Measurements from ENCODE around the gene PASK.
"Not testable (repeated sequence)": the region's sequence is repeated elsewhere in the genome, so short reads cannot be mapped to it uniquely, and the experiment has no call there.

Gene PASK

DNA sequence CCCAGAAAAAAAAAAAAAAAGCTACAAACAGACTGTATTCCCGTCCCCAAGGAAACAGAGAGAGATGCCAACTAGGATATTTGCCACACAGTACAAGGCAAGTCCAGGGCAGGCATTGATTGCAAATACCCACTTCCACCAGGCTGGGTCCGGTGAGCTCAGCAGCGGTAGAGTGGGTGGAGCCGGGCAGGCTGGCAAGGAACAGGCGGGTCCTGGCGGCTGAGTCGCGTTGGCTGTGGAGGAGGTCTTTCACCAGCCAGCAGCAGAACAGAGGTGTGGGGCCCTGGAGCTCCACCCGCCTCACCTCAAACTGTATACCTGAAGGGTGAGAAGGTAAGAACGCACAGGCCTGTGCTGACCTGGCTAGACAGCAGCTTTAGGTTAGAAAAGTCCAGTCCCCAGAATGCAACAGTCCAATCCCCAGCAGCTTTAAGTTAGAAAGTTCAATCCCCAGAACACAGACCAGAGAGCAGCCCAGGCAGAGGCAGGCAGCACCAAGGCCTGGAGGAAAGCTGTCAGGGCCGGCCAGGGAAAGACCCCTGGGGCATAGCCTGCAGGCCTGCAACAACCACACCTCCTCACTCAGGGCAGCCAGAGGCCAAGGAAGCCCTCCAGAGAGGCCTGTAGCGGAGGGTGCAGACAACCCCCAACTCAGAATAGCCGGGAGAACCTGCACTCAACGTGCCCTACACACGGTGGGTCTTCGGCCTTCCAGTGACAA is 25.3 kb downstream of the PASK start:
- peak; percentile 27 for DNase-seq

DNA sequence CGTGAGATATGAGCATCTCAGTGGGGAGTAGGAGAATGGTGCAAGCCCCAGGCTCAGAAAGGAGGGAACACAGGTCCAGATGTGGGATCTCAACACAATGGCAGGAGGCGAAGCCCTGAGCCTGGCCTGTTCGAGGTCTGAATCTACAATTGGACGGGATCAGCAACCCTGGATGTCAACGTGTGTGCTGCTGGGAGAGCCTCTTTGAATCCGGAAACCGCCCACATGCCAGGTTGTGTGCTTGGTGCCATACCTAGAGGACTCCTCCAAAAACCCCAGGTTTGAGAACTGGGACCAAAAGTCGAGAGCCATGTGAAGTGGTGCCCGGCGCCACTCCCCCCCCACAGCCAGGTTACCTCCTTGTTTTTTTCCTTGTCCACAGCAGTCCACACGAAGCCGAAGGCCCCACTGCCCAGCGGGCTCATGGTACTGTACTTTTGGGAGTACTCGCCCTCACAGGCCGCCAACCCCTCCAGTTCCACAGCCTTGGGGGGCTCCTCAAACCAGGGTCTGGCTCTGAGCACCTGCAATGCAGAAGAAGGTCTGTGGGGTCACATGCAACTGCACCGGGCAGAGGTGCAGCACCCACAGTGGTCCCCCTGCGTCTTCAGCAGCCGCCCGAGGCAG is 26.8 kb downstream of the PASK start:
- no peak for DNase-seq

DNA sequence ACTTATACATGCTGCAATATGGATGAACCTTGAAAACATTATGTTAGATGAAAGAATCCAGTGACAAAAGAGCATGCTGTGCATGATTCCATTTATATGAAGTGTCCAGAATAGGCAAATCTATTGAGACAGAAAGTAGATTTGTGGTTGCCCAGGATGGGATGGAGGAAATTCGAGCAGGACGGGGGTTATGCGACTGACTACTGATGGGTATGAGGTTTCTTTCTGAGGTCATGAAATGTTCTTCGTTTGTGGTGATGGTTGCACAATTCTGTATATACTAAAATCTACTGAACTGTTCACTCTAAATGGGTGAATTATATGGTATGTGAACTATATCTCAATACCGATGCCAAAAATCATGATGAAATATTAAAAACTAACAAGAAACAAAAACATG is 28.3 kb downstream of the PASK start:
- no peak for DNase-seq

DNA sequence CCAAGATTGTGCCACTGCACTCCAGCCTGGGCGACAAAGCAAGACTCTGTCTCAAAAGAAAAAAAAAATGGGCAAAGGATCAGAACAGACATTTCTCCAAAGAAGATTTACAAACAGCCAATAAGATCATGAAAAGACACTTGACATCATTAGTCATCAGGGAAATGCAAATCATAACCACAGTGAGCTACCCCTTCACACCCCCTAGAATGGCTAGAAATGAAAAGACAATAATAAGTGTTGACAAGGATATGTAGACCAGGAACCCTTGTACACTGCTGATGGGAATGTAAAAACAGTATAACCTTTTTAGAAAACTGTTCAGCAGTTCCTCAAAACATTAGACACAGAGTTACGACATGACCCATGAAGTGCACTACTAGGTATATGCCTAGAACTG is 28.8 kb downstream of the PASK start:
- no peak for DNase-seq

DNA sequence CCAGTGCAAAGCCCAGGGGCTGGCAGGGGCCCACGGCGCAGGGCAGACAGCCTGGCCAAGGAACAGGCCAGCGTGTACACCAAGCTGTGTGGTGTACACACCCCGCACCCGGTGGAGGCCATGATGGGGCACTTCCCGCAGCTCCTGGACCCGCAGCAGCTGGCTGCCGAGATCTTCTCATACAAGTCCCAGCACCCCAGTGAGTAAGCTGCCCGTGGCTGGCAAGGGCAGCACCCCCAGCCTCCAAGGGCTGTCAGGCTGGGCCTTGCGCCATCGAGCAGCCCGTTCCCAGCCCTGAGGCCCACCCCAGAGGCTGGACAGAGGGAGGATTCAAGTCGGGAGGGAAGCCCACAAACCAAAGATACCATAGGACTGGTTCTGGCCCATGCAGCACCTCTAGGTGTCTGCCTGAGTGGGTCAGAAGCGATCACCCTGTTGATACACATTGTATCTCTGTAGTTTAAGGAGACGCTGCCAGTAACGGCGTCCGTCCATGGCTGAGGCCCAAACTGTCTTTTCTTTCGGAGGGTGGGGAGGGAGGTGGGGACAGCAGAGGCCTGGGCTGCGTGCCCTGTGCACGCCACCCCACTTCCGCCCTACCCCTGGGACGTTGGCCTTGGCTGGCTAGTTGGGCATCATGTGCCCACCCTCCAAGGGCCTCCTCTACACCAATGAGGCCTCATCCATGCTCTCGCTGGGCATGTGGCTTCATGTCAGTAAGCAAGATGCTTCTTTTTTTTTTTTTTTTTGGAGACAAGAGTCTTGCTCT is 30.4 kb downstream of the PASK start:
- DNase-seq: no peak

DNA sequence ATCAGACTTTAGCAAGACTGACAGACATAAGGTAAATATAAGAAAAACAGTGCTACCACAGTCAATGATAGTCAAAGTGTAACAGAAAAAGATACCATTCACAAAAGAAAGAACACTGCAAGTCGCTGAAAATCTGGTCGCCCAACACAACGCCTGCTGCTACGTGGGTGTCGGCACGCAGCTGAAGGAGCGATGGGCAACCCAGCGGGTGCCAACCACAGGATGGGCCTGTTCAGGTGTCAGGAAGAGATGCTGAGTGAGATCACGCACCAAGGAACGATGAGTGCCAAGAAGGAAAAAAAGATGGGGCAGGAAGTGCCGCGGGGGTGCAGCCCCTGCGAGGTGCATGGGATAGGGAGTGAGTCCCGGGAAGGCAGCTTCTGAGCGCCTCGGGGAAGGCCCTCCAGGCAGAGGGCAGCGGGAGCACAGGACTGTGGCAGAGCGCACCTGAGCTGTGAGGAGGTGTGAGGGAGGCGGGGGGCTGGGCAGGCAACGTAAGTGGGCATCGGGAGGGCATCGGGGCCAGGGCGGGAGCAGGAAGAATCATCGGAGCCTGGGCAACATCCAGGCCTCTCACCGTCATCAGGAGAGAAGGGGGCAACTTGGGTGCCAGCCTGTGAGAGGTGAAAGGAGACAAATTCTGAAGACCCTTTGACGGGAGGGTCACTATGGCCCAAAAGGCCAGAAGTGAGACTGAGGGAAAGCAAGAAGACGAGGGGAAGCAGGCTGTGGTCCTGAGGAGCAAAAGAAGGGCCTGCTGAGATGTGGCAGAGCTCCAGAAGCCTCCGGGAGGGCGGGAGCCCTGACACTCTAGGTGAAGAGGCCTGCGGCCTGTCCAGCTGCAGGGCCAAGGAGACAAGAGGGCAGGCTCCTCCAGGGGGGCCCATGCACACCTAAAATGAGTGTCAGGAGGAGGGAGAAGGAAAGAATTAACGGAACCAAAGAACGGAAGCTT is 32.4 kb downstream of the PASK start:
- no peak for DNase-seq

DNA sequence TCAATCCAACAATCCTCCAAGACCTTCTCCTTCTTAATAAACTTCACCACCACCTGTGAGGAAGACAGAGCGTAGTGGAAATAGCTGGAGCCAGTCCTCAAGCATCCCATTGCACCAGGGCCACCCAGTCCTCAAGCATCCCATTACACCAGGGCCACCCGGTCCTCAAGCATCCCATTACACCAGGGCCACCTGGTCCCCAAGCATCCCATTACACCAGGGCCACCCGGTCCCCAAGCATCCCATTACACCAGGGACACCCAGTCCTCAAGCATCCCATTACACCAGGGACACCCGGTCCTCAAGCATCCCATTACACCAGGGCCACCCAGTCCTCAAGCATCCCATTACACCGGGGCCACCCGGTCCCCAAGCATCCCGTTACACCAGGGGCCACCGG is 33.9 kb downstream of the PASK start:
- no peak for DNase-seq

DNA sequence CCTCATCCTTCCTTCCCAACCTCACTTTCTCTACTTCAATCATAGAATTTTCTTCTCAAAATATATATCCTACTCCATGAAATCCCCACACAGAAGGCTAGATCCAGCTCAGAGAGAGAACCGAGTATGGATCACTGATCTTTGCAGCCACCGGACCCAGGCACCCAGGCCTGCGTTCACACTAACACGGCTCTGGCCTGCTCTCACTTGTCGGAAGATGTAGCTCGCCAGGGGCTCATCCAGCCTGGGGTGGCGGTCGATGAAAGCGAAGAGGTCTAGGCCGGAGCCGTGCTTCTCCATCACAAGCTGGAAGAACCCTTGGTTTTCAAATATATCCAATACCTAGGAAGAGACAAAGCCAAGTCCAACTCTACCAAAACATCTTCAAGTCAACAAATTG is 34.4 kb downstream of the PASK start:
- no peak for DNase-seq

DNA sequence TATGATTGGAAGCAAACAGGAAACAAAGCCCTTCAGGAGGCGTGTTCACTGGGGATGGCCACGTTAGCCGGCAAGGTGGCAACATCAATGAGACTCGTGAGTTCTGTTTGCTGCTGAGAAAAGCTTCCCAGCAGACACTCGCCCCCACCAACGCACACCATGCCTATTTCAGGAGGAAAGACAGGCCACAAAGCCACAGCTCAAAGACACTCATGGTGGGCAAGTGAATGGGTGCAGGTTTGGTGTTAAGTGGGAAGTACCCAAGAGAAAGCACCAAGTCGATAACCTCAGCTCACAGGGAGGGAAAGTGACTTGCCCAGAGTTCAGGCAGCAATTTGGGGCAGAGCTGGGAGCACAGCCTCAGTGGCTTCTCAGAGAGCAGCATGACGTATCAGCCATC is 36.7 kb downstream of the PASK start:
- peak; percentile 36 for DNase-seq

DNA sequence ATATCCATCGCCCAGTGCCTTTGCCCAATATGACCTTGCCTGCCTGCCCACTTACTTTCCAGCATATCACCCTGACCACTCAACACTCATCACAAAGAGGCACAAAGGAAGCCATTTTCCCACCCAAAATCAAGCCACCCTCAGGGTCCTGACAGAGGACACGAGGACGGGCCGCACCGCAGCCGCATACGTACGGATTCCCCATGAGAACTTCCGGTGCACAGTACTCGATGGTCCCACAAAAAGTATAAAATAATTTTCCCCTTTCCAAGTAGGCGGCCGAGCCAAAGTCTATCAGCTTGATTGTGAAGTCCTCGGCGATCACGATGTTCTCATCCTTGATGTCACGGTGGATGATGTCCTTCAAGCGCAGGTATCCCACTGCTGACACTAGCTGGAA is 37.2 kb downstream of the PASK start:
- DNase-seq: no peak

DNA sequence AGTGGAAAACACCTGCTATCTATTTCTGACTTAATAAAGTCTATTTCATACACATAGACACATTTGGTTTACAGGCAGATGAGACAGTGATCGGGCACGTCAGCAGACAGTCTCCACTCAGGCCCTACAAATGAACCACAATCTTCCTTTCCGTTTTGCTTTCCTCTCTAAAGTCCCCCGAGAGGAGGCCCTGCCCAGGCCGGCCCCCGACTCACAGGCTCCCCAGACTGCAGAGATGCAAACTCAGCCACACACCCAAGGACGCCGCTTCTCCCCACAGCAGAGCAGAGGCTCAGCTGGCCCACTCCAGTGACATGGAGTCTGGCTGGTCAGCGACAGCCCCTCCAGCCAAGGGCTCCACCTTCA is 37.8 kb downstream of the PASK start:
- DNase-seq: peak; percentile 30

DNA sequence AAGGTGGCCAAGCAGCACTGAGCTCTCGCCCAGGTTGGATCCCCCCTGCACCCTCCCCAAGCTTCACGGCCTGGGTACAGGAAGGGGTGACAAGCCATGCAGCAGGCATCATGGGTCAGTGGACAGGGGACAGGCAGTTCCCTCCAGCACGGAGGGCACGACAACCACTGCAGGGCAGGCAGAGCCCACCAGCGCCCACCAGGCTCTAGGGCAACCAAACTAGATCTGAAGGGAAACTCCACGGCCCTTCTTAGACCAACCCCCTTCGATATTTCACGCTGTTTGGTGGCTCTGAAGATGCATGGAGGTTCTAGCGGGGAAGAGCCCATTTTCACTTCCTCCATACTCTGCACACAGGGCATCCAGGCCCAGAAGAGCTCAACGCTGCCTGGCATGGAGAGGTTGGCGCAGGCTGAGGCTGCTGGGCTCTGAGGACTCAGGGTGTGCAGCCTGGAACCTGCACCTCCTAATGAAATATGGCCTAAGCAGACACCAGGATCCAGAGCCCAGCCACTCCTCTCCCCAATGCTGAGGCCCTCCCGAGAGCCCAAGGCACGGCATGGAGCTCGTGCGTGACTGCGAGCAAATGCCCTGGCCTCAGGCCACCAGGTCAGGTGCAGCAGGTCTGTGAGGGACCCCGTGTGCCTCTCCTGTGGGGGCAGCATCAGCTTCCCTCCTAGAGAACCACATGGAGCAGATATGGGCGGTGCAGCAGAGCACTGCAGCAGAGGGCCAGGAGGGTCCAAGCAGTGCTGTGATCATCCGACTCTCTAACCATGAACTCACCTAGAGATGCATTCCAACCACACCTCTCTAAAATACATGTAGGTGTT is 38.4 kb downstream of the PASK start:
- DNase-seq: no peak

DNA sequence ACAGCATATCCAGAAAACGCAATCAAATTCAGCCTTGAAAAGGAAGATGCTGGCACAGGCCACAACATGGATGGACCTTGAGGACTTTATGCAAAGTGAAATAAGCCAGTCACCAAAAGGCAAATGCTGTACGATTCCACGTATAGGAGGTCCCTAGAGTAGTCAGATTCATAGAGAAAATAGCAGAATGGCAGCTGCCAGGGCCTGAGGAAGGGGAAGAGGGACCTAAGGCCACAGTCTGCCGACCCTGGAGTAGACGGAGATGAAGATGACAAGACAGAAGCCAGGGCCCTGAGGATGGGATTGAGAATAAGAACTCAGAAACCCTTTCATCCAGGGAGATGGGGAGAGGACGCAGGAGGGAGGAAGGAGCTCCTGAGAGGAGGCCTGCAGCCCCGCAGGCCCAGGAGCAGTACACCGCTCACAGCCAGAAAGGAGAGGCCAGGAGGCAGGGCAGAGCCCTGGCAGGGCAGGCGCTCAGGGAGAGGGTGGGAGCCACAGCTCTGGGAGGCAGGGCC is 39.1 kb downstream of the PASK start:
- DNase-seq: no peak

DNA sequence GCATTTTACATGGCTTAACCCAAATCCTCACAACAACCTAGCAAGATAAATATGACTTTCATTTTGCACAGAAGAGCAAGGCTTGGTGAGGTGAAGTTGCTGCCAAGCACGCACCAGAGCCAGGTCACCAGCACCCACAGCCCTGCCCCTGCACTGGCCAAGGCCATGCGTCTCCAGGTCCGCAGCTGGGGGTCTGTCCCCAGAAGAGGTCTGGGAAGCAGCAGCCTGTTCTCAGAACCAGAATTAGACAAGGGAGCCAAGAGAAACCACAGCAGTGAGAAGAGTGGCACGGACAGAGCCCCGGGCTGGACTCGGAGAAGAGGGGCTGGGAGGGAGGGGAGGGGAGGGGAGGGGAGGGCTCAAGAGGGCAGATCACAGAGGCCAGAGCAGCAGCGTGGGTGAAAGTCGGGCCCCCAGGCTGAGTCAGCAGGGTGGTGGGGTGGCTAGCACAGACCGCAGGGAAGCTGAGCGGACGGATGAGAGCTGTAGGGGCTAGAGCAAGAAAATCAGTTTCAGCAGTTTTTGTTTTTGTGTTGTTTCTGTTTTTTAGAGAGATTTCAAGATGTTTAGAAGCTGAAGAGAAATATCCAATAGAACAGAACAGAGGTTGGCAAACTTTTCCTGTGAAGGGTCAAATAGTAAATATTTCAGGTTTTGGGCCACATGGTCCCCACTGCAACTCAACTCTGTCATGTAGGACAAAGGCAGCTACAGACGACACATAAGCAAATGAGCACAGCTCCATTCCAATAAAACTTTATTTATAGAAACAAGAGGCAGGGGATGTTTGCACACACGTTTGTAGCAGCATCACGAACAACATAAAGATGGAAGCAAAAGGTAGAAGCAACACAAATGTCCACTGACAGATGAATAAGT is 39.8 kb downstream of the PASK start:
- DNase-seq: no peak

DNA sequence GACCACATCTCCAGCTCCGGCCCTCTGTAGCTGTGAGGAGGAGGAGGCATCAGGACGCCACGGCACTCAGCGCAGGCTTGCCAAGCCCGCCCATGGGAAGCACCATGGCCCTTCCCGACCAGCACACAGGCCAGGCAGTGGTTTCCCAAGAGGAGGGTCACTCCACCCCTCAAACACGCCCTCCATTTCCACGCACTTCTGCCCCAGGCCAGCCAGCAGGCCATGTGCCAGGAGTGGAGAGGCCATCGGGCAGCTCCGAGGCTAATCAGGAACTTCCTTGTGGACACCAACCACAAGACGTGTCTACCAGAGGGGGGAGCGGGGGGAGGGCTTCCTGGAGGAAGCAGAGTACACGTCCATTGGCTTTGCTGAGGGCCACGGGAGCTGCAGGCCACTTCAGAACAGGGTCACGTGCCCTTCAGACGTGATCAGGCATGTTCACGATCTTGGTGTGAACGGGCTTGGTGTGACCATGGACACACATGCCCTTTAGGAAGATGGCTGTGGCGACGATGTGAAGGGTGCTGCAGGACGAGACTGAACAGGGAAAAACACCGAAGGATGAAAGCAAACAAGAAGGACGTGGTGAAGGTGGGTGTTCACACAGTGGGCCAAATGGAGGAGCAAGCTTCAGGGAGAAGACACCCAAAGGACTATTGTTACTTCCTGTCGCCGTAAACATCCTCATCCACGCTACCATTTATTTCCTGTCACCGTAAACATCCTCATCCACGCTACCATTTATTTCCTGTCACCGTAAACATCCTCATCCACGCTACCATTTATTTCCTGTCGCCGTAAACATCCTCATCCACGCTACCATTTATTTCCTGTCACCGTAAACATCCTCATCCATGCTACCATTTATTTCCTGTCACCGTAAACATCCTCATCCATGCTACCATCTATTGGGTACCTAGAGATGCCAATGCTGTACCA is 40.7 kb downstream of the PASK start:
- DNase-seq: peak; percentile 27

DNA sequence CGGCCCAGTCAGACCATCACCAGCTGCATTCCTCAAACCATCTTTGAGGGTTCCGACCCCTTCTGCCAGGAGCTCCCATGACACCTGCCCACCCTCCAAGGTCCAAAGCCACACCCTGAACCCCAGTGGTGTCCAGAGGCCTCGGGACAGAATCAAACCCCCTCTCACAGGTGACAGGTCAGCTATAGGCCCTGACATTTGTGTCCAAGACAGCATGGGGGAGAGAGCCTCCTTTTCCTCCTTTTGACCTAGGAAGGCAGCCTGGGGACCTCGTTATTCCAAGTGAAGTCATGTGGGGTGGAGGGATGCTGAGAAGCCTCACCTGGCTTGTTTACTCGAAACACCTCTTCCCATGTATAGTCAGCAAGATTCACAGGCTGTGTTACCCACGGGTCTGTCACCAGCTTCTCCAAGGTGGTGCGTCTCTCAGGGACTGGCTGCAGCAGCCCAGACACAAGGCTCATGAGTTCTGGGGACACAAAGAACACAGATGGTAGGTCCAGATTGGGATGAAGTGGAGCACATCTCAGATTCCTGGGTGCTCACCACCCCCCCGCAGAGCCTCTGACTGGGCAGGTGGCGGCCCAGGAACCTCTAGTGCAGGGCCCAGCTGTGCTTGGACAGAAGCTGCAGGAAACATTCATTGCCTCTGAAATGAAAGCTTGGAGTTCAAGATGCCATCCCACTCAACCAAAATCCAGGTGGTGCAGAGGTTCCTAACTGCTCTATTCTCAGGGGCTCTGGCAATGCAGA is 42.1 kb downstream of the PASK start:
- DNase-seq: no peak

DNA sequence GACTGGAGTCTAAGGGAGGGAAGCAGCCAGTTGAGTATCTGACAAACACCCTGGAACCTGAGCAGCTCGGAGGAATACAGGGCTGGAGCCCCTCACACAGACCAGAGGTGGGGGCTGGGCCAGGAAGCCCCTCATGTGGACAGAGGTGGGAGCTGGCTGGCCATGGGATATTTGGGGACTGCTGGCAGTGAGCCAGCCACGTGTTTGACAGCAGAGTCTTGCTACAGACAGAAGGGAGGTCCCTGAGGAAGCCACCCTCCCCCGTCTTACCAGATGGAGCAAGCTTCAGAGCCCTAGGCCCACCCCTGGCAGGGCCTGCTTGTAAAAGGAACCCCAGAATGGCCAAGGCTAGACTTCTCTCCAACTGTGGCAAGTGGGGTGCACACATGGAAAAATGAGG is 43.6 kb downstream of the PASK start:
- no peak for DNase-seq

DNA sequence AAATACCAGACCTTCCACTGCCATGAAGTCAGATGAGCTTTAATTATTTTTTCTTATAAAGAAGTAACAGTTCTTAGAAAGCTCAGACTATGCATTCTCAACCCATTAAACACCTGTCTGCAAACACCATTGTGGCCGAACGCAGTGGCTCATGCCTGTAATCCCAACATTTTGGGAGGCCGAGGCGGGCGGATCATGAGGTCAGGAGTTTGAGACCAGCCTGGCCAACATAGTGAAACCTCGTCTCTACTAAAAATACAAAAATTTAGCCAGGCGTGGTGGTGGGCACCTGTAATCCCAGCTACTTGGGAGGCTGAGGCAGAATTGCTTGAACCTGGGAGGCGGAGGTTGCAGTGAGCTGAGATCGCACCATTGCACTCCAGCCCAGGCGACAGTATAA is 44.7 kb downstream of the PASK start:
- DNase-seq: not testable (repeated sequence)

DNA sequence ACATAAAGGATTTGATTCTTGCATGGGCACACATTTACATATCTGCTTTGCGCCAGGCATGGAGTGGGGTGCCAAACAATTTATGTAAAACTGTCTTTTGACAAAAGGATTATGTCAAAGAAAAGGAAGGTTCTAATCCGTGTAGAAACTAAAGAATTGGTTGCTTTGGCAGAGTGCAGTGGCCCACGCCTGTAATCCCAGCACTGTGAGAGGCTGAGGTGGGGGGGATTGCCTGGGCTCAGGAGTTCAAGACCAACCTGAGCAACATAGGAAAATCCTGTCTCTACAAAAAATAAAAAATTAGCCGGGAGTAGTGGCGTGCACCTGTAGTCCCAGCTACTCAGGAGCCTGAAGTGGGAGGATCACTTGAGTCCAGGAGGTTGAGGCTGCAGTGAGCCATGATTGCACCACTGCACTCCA is 46.1 kb downstream of the PASK start:
- no peak for DNase-seq
